HG02870 (cell line): ENCODE results near the gene ATAD3A.
"Not testable (repeated sequence)": the region's sequence is repeated elsewhere in the genome, so short reads cannot be mapped to it uniquely, and the experiment has no call there.

Experiments used
- ATAC-seq: cut with Tn5 transposase; IDR thresholded peaks from one replicate; pipeline ENCODE4 v1.9.1; 2021; ENCODE audit warnings: mild to moderate bottlenecking, moderate library complexity; ENCODE audit not compliant: unreplicated experiment

The ATAD3A gene

GRCh38 chr1:1553821-1554494, 42.0 kb downstream of the ATAD3A start:
- no peak for ATAC-seq

GRCh38 chr1:1554550-1554925, 42.6 kb downstream of the ATAD3A start:
- no peak for ATAC-seq

GRCh38 chr1:1554926-1555915, 43.3 kb downstream of the ATAD3A start:
- ATAC-seq: no peak

GRCh38 chr1:1556505-1556904, 44.5 kb downstream of the ATAD3A start:
- ATAC-seq: no peak

GRCh38 chr1:1556961-1557360, 45.0 kb downstream of the ATAD3A start:
- ATAC-seq: not testable (repeated sequence)

- not testable (repeated sequence) for ATAC-seq
Observed at GRCh38 chr1:1557688-1558087, 45.7 kb downstream of the ATAD3A start.

GRCh38 chr1:1558591-1558990, 46.6 kb downstream of the ATAD3A start:
- ATAC-seq: no peak

- no peak for ATAC-seq
Observed at GRCh38 chr1:1559066-1559465, 47.1 kb downstream of the ATAD3A start.

- no peak for ATAC-seq
Observed at GRCh38 chr1:1560178-1560577, 48.2 kb downstream of the ATAD3A start.

- ATAC-seq: no peak
Observed at GRCh38 chr1:1561801-1562470, 50.0 kb downstream of the ATAD3A start.

- no peak for ATAC-seq
Observed at GRCh38 chr1:1562556-1563195, 50.7 kb downstream of the ATAD3A start.

- ATAC-seq: no peak
Observed at GRCh38 chr1:1563688-1564087, 51.7 kb downstream of the ATAD3A start.

- ATAC-seq: no peak
Observed at GRCh38 chr1:1564268-1564667, 52.3 kb downstream of the ATAD3A start.

GRCh38 chr1:1565340-1565739, 53.4 kb downstream of the ATAD3A start:
- no peak for ATAC-seq

GRCh38 chr1:1567152-1567875, 55.4 kb downstream of the ATAD3A start:
- no peak for ATAC-seq

GRCh38 chr1:1567891-1568291, 55.9 kb downstream of the ATAD3A start:
- no peak for ATAC-seq

- ATAC-seq: no peak
Observed at GRCh38 chr1:1569341-1569740, 57.4 kb downstream of the ATAD3A start.

GRCh38 chr1:1573843-1574720, 62.1 kb downstream of the ATAD3A start:
- peak; percentile 70 for ATAC-seq
